Thoracic aorta (tissue), 2 donors: Measurements from ENCODE around the gene PUM2. TPM values are rescaled to one million over a fixed set of nuclear protein-coding genes. Genes with fewer than 3 reads are reported as not detected.

ENCODE experiments used
- ATAC-seq: fragments of 150-250 bp; one replicate; pipeline ENCODE4 v1.8.0; 2017; ENCODE audit warnings: low read depth; ENCODE audit not compliant: insufficient number of reproducible peaks, low FRiP score
- DNase-seq: peaks from one replicate; pipeline ENCODE4 v3.0.0-alpha.2; 2020; ENCODE audit warnings: low spot score
- H3K27ac ChIP-seq, 2 donors: fragments of 200-600 bp; sonication (generic); 1 replicate in 1 of 2; 2 replicates in 1 of 2; pipeline ENCODE4 v1.5.1; 2016; ENCODE audit warnings: mild to moderate bottlenecking in 2 of 2, moderate library complexity in 2 of 2
- H3K27me3 ChIP-seq: fragments of 200-600 bp; sonication (generic); replicated peaks from 2 replicates; pipeline ENCODE4 v1.6.0; 2016; ENCODE audit warnings: mild to moderate bottlenecking; ENCODE audit not compliant: insufficient read depth
- H3K36me3 ChIP-seq: fragments of 200-600 bp; sonication (generic); one replicate; pipeline ENCODE4 v1.5.1; 2016
- H3K4me1 ChIP-seq, 2 donors: fragments of 200-600 bp; sonication (generic); 1 replicate in 1 of 2; 2 replicates in 1 of 2; pipeline versions ENCODE4 v1.5.1 to v1.6.0; 2016; ENCODE audit warnings: low read depth in 2 of 2, mild to moderate bottlenecking in 1 of 2; ENCODE audit not compliant: control insufficient read depth in 1 of 2
- H3K4me3 ChIP-seq: fragments of 200-600 bp; sonication (generic); 2 replicates; pipeline ENCODE4 v1.5.1; 2016; ENCODE audit warnings: mild to moderate bottlenecking
- H3K9me3 ChIP-seq: fragments of 200-600 bp; sonication (generic); 2 replicates; pipeline ENCODE4 v1.5.1; 2016
- total RNA-seq, 2 donors: library from RNA; depleted of rRNA; stranded (reverse); fragments of >200 nt; gene quantifications; one replicate each; pipeline versions ENCODE4 v1.1.0 to v1.2.3, GENCODE V29; 2016
- TF ChIP-seq, protein P1 (sequence below): fragments of 200-600 bp; sonication (generic); IDR thresholded peaks from one replicate; pipeline ENCODE4 v1.5.1; 2019; ENCODE audit warnings: antibody characterized with exemption

PUM2 gene
- total RNA-seq, 2 donors from 2014 or later = 45.4 to 88.7 TPM

GRCh38 chr2:20393986-20394385, 43.3 kb upstream of the PUM2 start:
- ATAC-seq (no peak), DNase-seq (no peak)
- Histone ChIP-seq H3K27me3 (no peaks in the 10 kb centered on the region), H3K27ac (no peak overlapping the region), H3K4me3 (no peak overlapping the region), H3K9me3 (no peaks in the 10 kb centered on the region), H3K4me1 (no peaks in the 10 kb centered on the region), H3K36me3 (no peaks in the 10 kb centered on the region)
- TF ChIP-seq, protein P1, sequence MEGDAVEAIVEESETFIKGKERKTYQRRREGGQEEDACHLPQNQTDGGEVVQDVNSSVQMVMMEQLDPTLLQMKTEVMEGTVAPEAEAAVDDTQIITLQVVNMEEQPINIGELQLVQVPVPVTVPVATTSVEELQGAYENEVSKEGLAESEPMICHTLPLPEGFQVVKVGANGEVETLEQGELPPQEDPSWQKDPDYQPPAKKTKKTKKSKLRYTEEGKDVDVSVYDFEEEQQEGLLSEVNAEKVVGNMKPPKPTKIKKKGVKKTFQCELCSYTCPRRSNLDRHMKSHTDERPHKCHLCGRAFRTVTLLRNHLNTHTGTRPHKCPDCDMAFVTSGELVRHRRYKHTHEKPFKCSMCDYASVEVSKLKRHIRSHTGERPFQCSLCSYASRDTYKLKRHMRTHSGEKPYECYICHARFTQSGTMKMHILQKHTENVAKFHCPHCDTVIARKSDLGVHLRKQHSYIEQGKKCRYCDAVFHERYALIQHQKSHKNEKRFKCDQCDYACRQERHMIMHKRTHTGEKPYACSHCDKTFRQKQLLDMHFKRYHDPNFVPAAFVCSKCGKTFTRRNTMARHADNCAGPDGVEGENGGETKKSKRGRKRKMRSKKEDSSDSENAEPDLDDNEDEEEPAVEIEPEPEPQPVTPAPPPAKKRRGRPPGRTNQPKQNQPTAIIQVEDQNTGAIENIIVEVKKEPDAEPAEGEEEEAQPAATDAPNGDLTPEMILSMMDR = no peak

DNA sequence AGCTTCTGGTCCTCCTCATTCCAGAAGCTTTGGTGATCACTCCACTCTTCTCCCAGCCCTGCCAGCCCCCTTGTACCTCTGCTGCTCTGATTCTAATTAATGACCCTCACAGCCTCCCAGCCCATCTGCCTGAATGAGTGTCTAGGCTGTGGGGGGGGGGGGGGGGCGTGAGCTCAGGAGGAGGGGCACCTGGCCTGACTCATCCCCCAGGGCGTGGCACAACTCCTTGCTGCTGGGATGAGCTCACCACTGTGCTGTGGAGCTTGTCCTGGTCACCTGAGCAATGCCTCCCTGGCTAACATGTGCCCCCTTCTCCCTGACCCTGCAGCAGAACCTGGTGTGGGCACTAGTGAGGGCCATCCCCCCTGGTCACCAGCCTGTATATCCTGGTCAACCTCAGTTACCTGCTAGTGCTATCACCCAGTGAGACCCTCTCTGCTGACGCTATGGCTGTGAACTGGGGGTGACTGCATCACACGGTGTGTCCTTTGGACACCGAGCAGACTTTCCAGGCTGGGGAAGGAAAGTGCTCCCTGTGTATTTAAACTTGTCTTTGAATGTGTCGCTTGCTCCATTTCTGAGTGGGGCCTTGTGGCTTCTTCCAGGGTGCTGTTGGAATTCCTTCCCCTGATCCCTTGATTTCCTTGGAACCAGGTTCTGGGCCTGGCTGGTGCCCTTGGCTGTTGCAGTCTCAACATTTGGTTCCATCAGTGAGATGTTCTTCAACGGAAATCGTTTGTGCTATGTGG, 41.5 kb upstream of the PUM2 start:
- ATAC-seq (no peak), DNase-seq (no peak)
- Histone ChIP-seq H3K4me1 (no peaks in the 10 kb centered on the region), H3K27me3 (no peaks in the 10 kb centered on the region), H3K27ac (no peak overlapping the region), H3K36me3 (no peaks in the 10 kb centered on the region), H3K4me3 (no peak overlapping the region), H3K9me3 (no peaks in the 10 kb centered on the region)
- TF ChIP-seq, protein P1 = no peak

GRCh38 chr2:20390524-20391123, 40.0 kb upstream of the PUM2 start:
- Histone ChIP-seq H3K27me3 (no peaks in the 10 kb centered on the region), H3K36me3 (no peaks in the 10 kb centered on the region), H3K27ac (no peak overlapping the region), H3K4me1 (no peaks in the 10 kb centered on the region), H3K4me3 (no peak overlapping the region), H3K9me3 (no peaks in the 10 kb centered on the region)
- TF ChIP-seq, protein P1 = no peak
- DNase-seq (no peak), ATAC-seq (no peak)

GRCh38 chr2:20384953-20385352, 34.3 kb upstream of the PUM2 start:
- TF ChIP-seq, protein P1 = no peak
- no peak overlapping the region for H3K27ac ChIP-seq
- H3K27me3 ChIP-seq = no peaks in the 10 kb centered on the region
- no peak for ATAC-seq
- peaks cover 0 to 7% of the 10 kb centered on the region in 2 donors for H3K4me1 ChIP-seq
- DNase-seq = no peak
- no peaks in the 10 kb centered on the region for H3K36me3 ChIP-seq
- H3K4me3 ChIP-seq = no peak overlapping the region
- H3K9me3 ChIP-seq = no peaks in the 10 kb centered on the region

GRCh38 chr2:20382965-20383810, 32.5 kb upstream of the PUM2 start:
- H3K27me3 ChIP-seq = no peaks in the 10 kb centered on the region
- H3K9me3 ChIP-seq = no peaks in the 10 kb centered on the region
- no peak for ATAC-seq
- H3K36me3 ChIP-seq = no peaks in the 10 kb centered on the region
- TF ChIP-seq, protein P1 = no peak
- H3K4me3 ChIP-seq = no peak overlapping the region
- no peak overlapping the region for H3K27ac ChIP-seq
- no peak for DNase-seq
- H3K4me1 ChIP-seq = peaks cover 3 to 15% of the 10 kb centered on the region in 2 donors
